ENCODE measurements around the gene LTBP1. TPM values are rescaled to one million over a fixed set of nuclear protein-coding genes. Genes with fewer than 3 reads are reported as not detected.

LTBP1 gene
- total and polyA plus RNA-seq, 2 experiments from 2014 or later: 157 to 211 TPM

DNA sequence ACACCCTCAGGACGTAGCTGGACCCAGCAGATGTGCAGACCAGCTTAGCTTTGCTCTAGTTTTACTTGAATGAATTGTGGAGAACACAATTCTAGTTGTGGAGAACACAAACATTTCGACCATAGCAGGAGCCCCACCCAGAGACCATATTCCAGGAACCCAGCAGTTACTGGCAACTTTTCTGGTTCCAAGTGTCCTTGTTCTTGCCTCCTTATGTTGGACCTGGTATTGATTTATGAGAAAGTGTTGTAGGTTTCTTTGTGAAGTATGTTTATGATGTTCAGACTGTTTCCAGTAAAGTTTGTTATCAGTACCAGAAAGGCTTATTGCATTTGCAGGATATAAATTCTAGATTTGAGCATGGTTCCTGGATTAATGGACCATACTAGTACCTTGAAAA is 51.0 kb downstream of the LTBP1 start:
- H3K27ac ChIP-seq: no peak overlapping the region
- H4K20me1 ChIP-seq (ENCODE audit: insufficient read depth): no peaks in the 10 kb centered on the region
- no peak overlapping the region for H3K9ac ChIP-seq
- no peaks in the 10 kb centered on the region for H3K36me3 ChIP-seq (ENCODE audit: low read depth)
- H2AFZ ChIP-seq: no peak overlapping the region
- no peaks in the 10 kb centered on the region for H3K9me3 ChIP-seq (ENCODE audit: low read depth)
- H3K79me2 ChIP-seq (ENCODE audit: insufficient read depth): no peaks in the 10 kb centered on the region
- no peaks in the 10 kb centered on the region for H3K27me3 ChIP-seq (replicated peaks; ENCODE audit: insufficient read depth)
- peaks cover 11% of the 10 kb centered on the region; the same call in 1 of the 2 replicates for H3F3A ChIP-seq (ENCODE audit: insufficient read depth)
- TF ChIP-seq EZH2phosphoT487 (IDR thresholded peaks at IDR 0.05; ENCODE audit: insufficient read depth, low read depth) (no peak), EZH2 (IDR thresholded peaks at IDR 0.05; ENCODE audit: insufficient read depth, poor library complexity, severe bottlenecking) (no peak)
- 42 to 57% methylated on average over 2 of the region's 2 CpGs for WGBS, 2 experiments (ENCODE audit: low coverage in 1 of 2, low lambda C conversion rate in 2 of 2, missing lambda C conversion rate in 2 of 2)
- DNase-seq: no peak
- no peaks in the 10 kb centered on the region for H3K9me2 ChIP-seq (ENCODE audit: insufficient read depth)
- H3K4me2 ChIP-seq (ENCODE audit: unreplicated experiment): no peak overlapping the region
- in situ Hi-C loops (cut with MboI): no loop called here
- H3K4me3 ChIP-seq: no peak overlapping the region
- peaks cover 14% of the 10 kb centered on the region for H3K4me1 ChIP-seq (ENCODE audit: insufficient read depth)

GRCh38 chr2:33000986-33001385 is 54.2 kb downstream of the LTBP1 start:
- Histone ChIP-seq H3K9me2 (ENCODE audit: insufficient read depth) (no peaks in the 10 kb centered on the region), H3K36me3 (ENCODE audit: low read depth) (no peaks in the 10 kb centered on the region), H3K4me2 (ENCODE audit: unreplicated experiment) (peak overlapping the region; percentile 32), H3F3A (ENCODE audit: insufficient read depth) (peaks cover 11% of the 10 kb centered on the region; the same call in 1 of the 2 replicates), H3K27me3 (replicated peaks; ENCODE audit: insufficient read depth) (no peaks in the 10 kb centered on the region), H3K4me3 (no peak overlapping the region), H3K4me1 (ENCODE audit: insufficient read depth) (peaks cover 14% of the 10 kb centered on the region), H2AFZ (no peak overlapping the region), H3K9ac (no peak overlapping the region), H3K79me2 (ENCODE audit: insufficient read depth) (no peaks in the 10 kb centered on the region), H4K20me1 (ENCODE audit: insufficient read depth) (no peaks in the 10 kb centered on the region), H3K9me3 (ENCODE audit: low read depth) (no peaks in the 10 kb centered on the region), H3K27ac (0 out of 2 replicates have a peak overlapping the region, but pooled peaks have one; percentile 2)
- in situ Hi-C loops (cut with MboI): no loop called here
- peak; percentile 56 for DNase-seq
- 58 to 60% methylated on average over 3 of the region's 3 CpGs for WGBS, 2 experiments (ENCODE audit: low coverage in 1 of 2, low lambda C conversion rate in 2 of 2, missing lambda C conversion rate in 2 of 2)
- TF ChIP-seq EZH2 (IDR thresholded peaks at IDR 0.05; ENCODE audit: insufficient read depth, poor library complexity, severe bottlenecking): no peak
- no peak for TF ChIP-seq EZH2phosphoT487 (IDR thresholded peaks at IDR 0.05; ENCODE audit: insufficient read depth, low read depth)

- no peak overlapping the region for H3K9ac ChIP-seq
- in situ Hi-C loops (cut with MboI): no loop called here
- H3K4me2 ChIP-seq (ENCODE audit: unreplicated experiment): no peak overlapping the region
- TF ChIP-seq EZH2phosphoT487 (IDR thresholded peaks at IDR 0.05; ENCODE audit: insufficient read depth, low read depth) (no peak), EZH2 (IDR thresholded peaks at IDR 0.05; ENCODE audit: insufficient read depth, poor library complexity, severe bottlenecking) (no peak)
- H3K27me3 ChIP-seq (replicated peaks; ENCODE audit: insufficient read depth): no peaks in the 10 kb centered on the region
- no peak overlapping the region for H3K4me3 ChIP-seq
- no peaks in the 10 kb centered on the region for H3K9me2 ChIP-seq (ENCODE audit: insufficient read depth)
- H3K36me3 ChIP-seq (ENCODE audit: low read depth): no peaks in the 10 kb centered on the region
- no peaks in the 10 kb centered on the region for H3K79me2 ChIP-seq (ENCODE audit: insufficient read depth)
- no peaks in the 10 kb centered on the region for H3K9me3 ChIP-seq (ENCODE audit: low read depth)
- no peak for DNase-seq
- H3K4me1 ChIP-seq (ENCODE audit: insufficient read depth): peaks cover 14% of the 10 kb centered on the region
- H3F3A ChIP-seq (ENCODE audit: insufficient read depth): peaks cover 11% of the 10 kb centered on the region; the same call in 1 of the 2 replicates
- 95 to 100% methylated on average over 1 of the region's 1 CpG for WGBS, 2 experiments (ENCODE audit: low coverage in 1 of 2, low lambda C conversion rate in 2 of 2, missing lambda C conversion rate in 2 of 2)
- H4K20me1 ChIP-seq (ENCODE audit: insufficient read depth): no peaks in the 10 kb centered on the region
- no peak overlapping the region for H2AFZ ChIP-seq
- H3K27ac ChIP-seq: no peak overlapping the region
Measured at GRCh38 chr2:33001823-33002222, 55.1 kb downstream of the LTBP1 start.

- H3F3A ChIP-seq (ENCODE audit: insufficient read depth): peaks cover 11% of the 10 kb centered on the region; the same call in 1 of the 2 replicates
- no peak overlapping the region for H3K9ac ChIP-seq
- H4K20me1 ChIP-seq (ENCODE audit: insufficient read depth): no peaks in the 10 kb centered on the region
- no peak for TF ChIP-seq EZH2phosphoT487 (IDR thresholded peaks at IDR 0.05; ENCODE audit: insufficient read depth, low read depth)
- H3K9me2 ChIP-seq (ENCODE audit: insufficient read depth): no peaks in the 10 kb centered on the region
- H3K27me3 ChIP-seq (replicated peaks; ENCODE audit: insufficient read depth): no peaks in the 10 kb centered on the region
- no peaks in the 10 kb centered on the region for H3K9me3 ChIP-seq (ENCODE audit: low read depth)
- WGBS, 2 experiments (ENCODE audit: low coverage in 1 of 2, low lambda C conversion rate in 2 of 2, missing lambda C conversion rate in 2 of 2): 80 to 81% methylated on average over 11 of the region's 11 CpGs
- no peak for DNase-seq
- H3K4me1 ChIP-seq (ENCODE audit: insufficient read depth): peaks cover 14% of the 10 kb centered on the region
- H3K4me3 ChIP-seq: no peak overlapping the region
- no peaks in the 10 kb centered on the region for H3K36me3 ChIP-seq (ENCODE audit: low read depth)
- no peak overlapping the region for H2AFZ ChIP-seq
- no peak overlapping the region for H3K27ac ChIP-seq
- in situ Hi-C loops (cut with MboI): no loop called here
- H3K79me2 ChIP-seq (ENCODE audit: insufficient read depth): no peaks in the 10 kb centered on the region
- H3K4me2 ChIP-seq (ENCODE audit: unreplicated experiment): no peak overlapping the region
Measured at GRCh38 chr2:33002863-33003262, 56.1 kb downstream of the LTBP1 start.

GRCh38 chr2:33005057-33005456 is 58.3 kb downstream of the LTBP1 start:
- no peaks in the 10 kb centered on the region for H4K20me1 ChIP-seq (ENCODE audit: insufficient read depth)
- H3K4me2 ChIP-seq (ENCODE audit: unreplicated experiment): no peak overlapping the region
- in situ Hi-C loops (cut with MboI): no loop called here
- no peak for TF ChIP-seq EZH2 (IDR thresholded peaks at IDR 0.05; ENCODE audit: insufficient read depth, poor library complexity, severe bottlenecking)
- TF ChIP-seq EZH2phosphoT487 (IDR thresholded peaks at IDR 0.05; ENCODE audit: insufficient read depth, low read depth): no peak
- H3K9ac ChIP-seq: no peak overlapping the region
- no peak overlapping the region for H2AFZ ChIP-seq
- no peaks in the 10 kb centered on the region for H3K9me3 ChIP-seq (ENCODE audit: low read depth)
- H3K36me3 ChIP-seq (ENCODE audit: low read depth): no peaks in the 10 kb centered on the region
- no peak overlapping the region for H3K27ac ChIP-seq
- H3F3A ChIP-seq (ENCODE audit: insufficient read depth): peaks cover 11% of the 10 kb centered on the region; the same call in 1 of the 2 replicates
- no peaks in the 10 kb centered on the region for H3K9me2 ChIP-seq (ENCODE audit: insufficient read depth)
- WGBS, 2 experiments (ENCODE audit: low coverage in 1 of 2, low lambda C conversion rate in 2 of 2, missing lambda C conversion rate in 2 of 2): 86 to 89% methylated on average over 2 of the region's 2 CpGs
- DNase-seq: no peak
- H3K4me1 ChIP-seq (ENCODE audit: insufficient read depth): peaks cover 14% of the 10 kb centered on the region
- H3K27me3 ChIP-seq (replicated peaks; ENCODE audit: insufficient read depth): no peaks in the 10 kb centered on the region
- no peaks in the 10 kb centered on the region for H3K79me2 ChIP-seq (ENCODE audit: insufficient read depth)
- no peak overlapping the region for H3K4me3 ChIP-seq
